Measurements from ENCODE around the gene ADH1C. TPM values are rescaled to one million over a fixed set of nuclear protein-coding genes. Genes with fewer than 3 reads are reported as not detected.
"Not testable (repeated sequence)": the region's sequence is repeated elsewhere in the genome, so short reads cannot be mapped to it uniquely, and the experiment has no call there.

Gene ADH1C
- total and polyA plus RNA-seq, 4 experiments from 2014 or later: not detected

GRCh38 chr4:99357948-99358347 is 5.4 kb upstream of the ADH1C start:
- H3K36me3 Mint-ChIP-seq: peaks cover 0 to 2% of the 10 kb centered on the region in 2 donors
- CTCF ChIA-PET (ENCODE audit: partially characterized antibody): no interaction called here
- intact Hi-C loops (cut with micrococcal nuclease): no loop called here
- Histone ChIP-seq H3K27ac (ENCODE audit: low read depth, low read length) (no peak overlapping the region), H3K4me3 (ENCODE audit: low read length in 2 of 2) (no peak overlapping the region), H3K9me3 (ENCODE audit: control insufficient read depth in 1 of 2, low read length in 2 of 2) (peaks cover 0 to 3% of the 10 kb centered on the region in 2 donors), H3K36me3 (ENCODE audit: insufficient read depth, low read length) (no peaks in the 10 kb centered on the region), H3K4me1 (ENCODE audit: insufficient read depth, low read length) (no peaks in the 10 kb centered on the region), H3K27me3 (ENCODE audit: insufficient read depth, low read length) (no peaks in the 10 kb centered on the region)
- H3K4me3 Mint-ChIP-seq: no peak overlapping the region
- peaks cover 4 to 5% of the 10 kb centered on the region in 2 donors for H3K27me3 Mint-ChIP-seq
- H3K27ac Mint-ChIP-seq: no peak overlapping the region
- no peak for DNase-seq
- H3K9me3 Mint-ChIP-seq: peaks cover 0 to 15% (median 5%) of the 10 kb centered on the region in 8 donors
- H3K4me1 Mint-ChIP-seq: peaks cover 0 to 3% (median 0%) of the 10 kb centered on the region in 4 donors
- POLR2A ChIA-PET (ENCODE audit: partially characterized antibody): no interaction called here

DNA sequence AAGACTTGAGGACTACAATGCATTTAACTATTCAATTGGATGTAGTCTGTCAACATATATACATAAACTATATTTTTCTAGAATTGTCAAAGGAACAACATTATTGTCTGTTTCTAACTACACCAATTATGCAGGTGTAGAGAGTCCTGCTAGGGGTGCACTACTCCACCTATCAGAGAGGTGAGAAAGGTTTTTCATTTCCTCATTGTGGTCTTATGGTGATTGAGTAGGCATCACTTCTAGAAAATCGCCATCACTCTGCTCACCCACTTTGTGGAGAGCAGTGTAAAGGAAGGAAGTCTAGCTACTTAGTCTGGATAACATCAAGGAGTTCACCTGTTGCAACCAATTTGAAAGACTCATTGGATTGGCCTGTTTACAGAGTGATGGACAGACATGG is 4.4 kb upstream of the ADH1C start:
- no peaks in the 10 kb centered on the region for H3K36me3 ChIP-seq (ENCODE audit: insufficient read depth, low read length)
- H3K9me3 ChIP-seq (ENCODE audit: control insufficient read depth in 1 of 2, low read length in 2 of 2): peaks cover 0 to 3% of the 10 kb centered on the region in 2 donors
- peaks cover 0 to 15% (median 5%) of the 10 kb centered on the region in 8 donors for H3K9me3 Mint-ChIP-seq
- intact Hi-C loops (cut with micrococcal nuclease): no loop called here
- no peak for DNase-seq
- H3K27ac Mint-ChIP-seq: no peak overlapping the region
- H3K27ac ChIP-seq (ENCODE audit: low read depth, low read length): no peak overlapping the region
- no peak overlapping the region for H3K4me3 Mint-ChIP-seq
- H3K4me1 Mint-ChIP-seq: peaks cover 0 to 2% (median 0%) of the 10 kb centered on the region in 4 donors
- ChIA-PET CTCF (ENCODE audit: partially characterized antibody) (no interaction called here), POLR2A (ENCODE audit: partially characterized antibody) (no interaction called here)
- no peaks in the 10 kb centered on the region for H3K27me3 ChIP-seq (ENCODE audit: insufficient read depth, low read length)
- H3K4me1 ChIP-seq (ENCODE audit: insufficient read depth, low read length): no peaks in the 10 kb centered on the region
- H3K27me3 Mint-ChIP-seq: peaks cover 5 to 9% of the 10 kb centered on the region in 2 donors
- H3K4me3 ChIP-seq (ENCODE audit: low read length in 2 of 2): no peak overlapping the region
- peaks cover 0 to 2% of the 10 kb centered on the region in 2 donors for H3K36me3 Mint-ChIP-seq

DNA sequence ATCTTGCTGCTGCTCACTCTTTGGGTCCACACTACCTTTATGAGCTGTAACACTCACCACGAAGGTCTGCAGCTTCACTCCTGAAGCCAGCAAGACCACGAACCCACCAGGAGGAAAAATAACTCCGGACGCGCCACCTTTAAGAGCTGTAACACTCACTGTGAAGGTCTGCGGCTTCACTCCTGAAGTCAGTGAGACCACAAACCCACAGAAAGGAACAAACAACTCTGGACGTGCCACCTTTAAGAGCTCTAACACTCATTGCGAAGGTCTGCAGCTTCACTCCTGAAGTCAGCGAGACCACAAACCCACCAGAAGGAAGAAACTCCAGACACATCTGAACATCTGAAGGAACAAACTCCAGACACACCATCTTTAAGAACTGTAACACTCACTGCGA is 3.6 kb upstream of the ADH1C start:
- H3K27ac Mint-ChIP-seq; H3K4me3 Mint-ChIP-seq; H3K27ac ChIP-seq (ENCODE audit: low read depth, low read length); H3K9me3 ChIP-seq (ENCODE audit: control insufficient read depth in 1 of 2, low read length in 2 of 2); H3K4me1 ChIP-seq (ENCODE audit: insufficient read depth, low read length); H3K36me3 Mint-ChIP-seq; POLR2A ChIA-PET (ENCODE audit: partially characterized antibody); H3K4me3 ChIP-seq (ENCODE audit: low read length in 2 of 2); DNase-seq; H3K27me3 ChIP-seq (ENCODE audit: insufficient read depth, low read length); H3K4me1 Mint-ChIP-seq; intact Hi-C loops (cut with micrococcal nuclease); H3K36me3 ChIP-seq (ENCODE audit: insufficient read depth, low read length); CTCF ChIA-PET (ENCODE audit: partially characterized antibody); H3K27me3 Mint-ChIP-seq: not testable (repeated sequence)
- H3K9me3 Mint-ChIP-seq: peaks cover 0 to 15% (median 5%) of the 10 kb centered on the region in 8 donors

GRCh38 chr4:99351487-99351886 is 1.1 kb downstream of the ADH1C start:
- H3K27ac Mint-ChIP-seq: no peak overlapping the region
- no peaks in the 10 kb centered on the region for H3K36me3 ChIP-seq (ENCODE audit: insufficient read depth, low read length)
- peaks cover 0 to 2% (median 0%) of the 10 kb centered on the region in 4 donors for H3K4me1 Mint-ChIP-seq
- CTCF ChIA-PET (ENCODE audit: partially characterized antibody): no interaction called here
- no peak for DNase-seq
- H3K27me3 ChIP-seq (ENCODE audit: insufficient read depth, low read length): no peaks in the 10 kb centered on the region
- intact Hi-C loops (cut with micrococcal nuclease): no loop called here
- H3K27ac ChIP-seq (ENCODE audit: low read depth, low read length): no peak overlapping the region
- peaks cover 7 to 8% of the 10 kb centered on the region in 2 donors for H3K27me3 Mint-ChIP-seq
- H3K36me3 Mint-ChIP-seq: peaks cover 0 to 2% of the 10 kb centered on the region in 2 donors
- no peaks in the 10 kb centered on the region for H3K4me1 ChIP-seq (ENCODE audit: insufficient read depth, low read length)
- H3K4me3 ChIP-seq (ENCODE audit: low read length in 2 of 2): no peak overlapping the region
- H3K4me3 Mint-ChIP-seq: no peak overlapping the region
- POLR2A ChIA-PET (ENCODE audit: partially characterized antibody): no interaction called here
- H3K9me3 Mint-ChIP-seq: peaks cover 2 to 15% (median 5%) of the 10 kb centered on the region in 8 donors
- H3K9me3 ChIP-seq (ENCODE audit: control insufficient read depth in 1 of 2, low read length in 2 of 2): peaks cover 0 to 3% of the 10 kb centered on the region in 2 donors

DNA sequence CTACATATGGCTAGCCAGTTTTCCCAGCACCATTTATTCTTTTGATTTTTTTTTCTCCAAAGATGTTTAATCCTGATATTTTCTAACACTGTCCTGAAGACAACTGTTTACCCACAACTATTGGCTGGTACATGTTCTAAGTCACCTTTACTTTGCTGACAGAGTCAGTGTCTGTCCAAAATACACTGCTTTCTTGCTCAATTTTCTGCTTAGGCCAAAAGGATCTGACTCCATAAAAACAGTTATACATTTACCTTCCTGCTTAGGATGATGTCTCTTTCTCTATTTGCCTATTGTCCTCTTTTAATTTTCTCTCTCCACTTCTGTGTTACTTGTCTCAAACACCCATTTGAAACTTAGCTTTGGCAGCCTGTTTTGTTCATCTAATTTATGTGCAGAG is 3.2 kb downstream of the ADH1C start:
- ChIA-PET POLR2A (ENCODE audit: partially characterized antibody) (no interaction called here), CTCF (ENCODE audit: partially characterized antibody) (no interaction called here)
- peaks cover 0 to 4% (median 2%) of the 10 kb centered on the region in 8 donors for H3K9me3 Mint-ChIP-seq
- H3K27ac Mint-ChIP-seq: no peak overlapping the region
- Histone ChIP-seq H3K9me3 (ENCODE audit: control insufficient read depth in 1 of 2, low read length in 2 of 2) (peaks cover 0 to 3% of the 10 kb centered on the region in 2 donors), H3K36me3 (ENCODE audit: insufficient read depth, low read length) (no peaks in the 10 kb centered on the region), H3K4me1 (ENCODE audit: insufficient read depth, low read length) (no peaks in the 10 kb centered on the region), H3K27me3 (ENCODE audit: insufficient read depth, low read length) (no peaks in the 10 kb centered on the region), H3K4me3 (ENCODE audit: low read length in 2 of 2) (no peak overlapping the region), H3K27ac (ENCODE audit: low read depth, low read length) (no peak overlapping the region)
- intact Hi-C loops (cut with micrococcal nuclease): no loop called here
- no peak overlapping the region for H3K4me3 Mint-ChIP-seq
- peaks cover 0 to 2% (median 0%) of the 10 kb centered on the region in 4 donors for H3K4me1 Mint-ChIP-seq
- peaks cover 4 to 5% of the 10 kb centered on the region in 2 donors for H3K27me3 Mint-ChIP-seq
- H3K36me3 Mint-ChIP-seq: no peaks in the 10 kb centered on the region
- no peak for DNase-seq

DNA sequence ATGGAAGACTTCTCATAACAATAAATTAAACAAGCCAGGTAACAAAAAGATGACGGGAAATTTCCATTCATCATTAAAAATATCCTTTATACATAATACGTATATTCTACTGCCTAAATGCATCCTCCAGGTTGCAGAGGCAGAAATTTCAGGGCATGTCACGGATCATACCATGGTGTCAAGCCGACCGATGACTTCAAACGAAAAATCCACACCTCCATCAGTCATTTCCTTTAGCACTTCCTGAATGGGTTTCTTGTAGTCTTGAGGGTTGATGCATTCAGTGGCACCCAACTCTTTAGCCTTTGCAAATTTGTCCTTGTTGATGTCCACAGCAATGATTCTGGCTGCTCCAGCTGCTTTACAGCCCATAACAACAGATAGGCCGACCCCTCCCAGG is 9.9 kb downstream of the ADH1C start:
- H3K4me1 Mint-ChIP-seq; H3K27me3 Mint-ChIP-seq; H3K4me3 ChIP-seq (ENCODE audit: low read length in 2 of 2); H3K27me3 ChIP-seq (ENCODE audit: insufficient read depth, low read length); H3K27ac Mint-ChIP-seq; H3K9me3 ChIP-seq (ENCODE audit: control insufficient read depth in 1 of 2, low read length in 2 of 2); H3K4me3 Mint-ChIP-seq; H3K4me1 ChIP-seq (ENCODE audit: insufficient read depth, low read length); intact Hi-C loops (cut with micrococcal nuclease); DNase-seq; H3K27ac ChIP-seq (ENCODE audit: low read depth, low read length); POLR2A ChIA-PET (ENCODE audit: partially characterized antibody); H3K36me3 ChIP-seq (ENCODE audit: insufficient read depth, low read length); H3K9me3 Mint-ChIP-seq; CTCF ChIA-PET (ENCODE audit: partially characterized antibody); H3K36me3 Mint-ChIP-seq: not testable (repeated sequence)

GRCh38 chr4:99341426-99341825 is 11.1 kb downstream of the ADH1C start:
- H3K36me3 ChIP-seq (ENCODE audit: insufficient read depth, low read length): no peaks in the 10 kb centered on the region
- DNase-seq: no peak
- Mint-ChIP-seq H3K27ac (no peak overlapping the region), H3K36me3 (no peaks in the 10 kb centered on the region), H3K4me1 (no peaks in the 10 kb centered on the region), H3K27me3 (peaks cover 0 to 6% of the 10 kb centered on the region in 2 donors), H3K4me3 (no peak overlapping the region), H3K9me3 (no peaks in the 10 kb centered on the region)
- no peak overlapping the region for H3K27ac ChIP-seq (ENCODE audit: low read depth, low read length)
- intact Hi-C loops (cut with micrococcal nuclease): no loop called here
- no peaks in the 10 kb centered on the region for H3K9me3 ChIP-seq (ENCODE audit: control insufficient read depth in 1 of 2, low read length in 2 of 2)
- no peak overlapping the region for H3K4me3 ChIP-seq (ENCODE audit: low read length in 2 of 2)
- ChIA-PET CTCF (ENCODE audit: partially characterized antibody) (no interaction called here), POLR2A (ENCODE audit: partially characterized antibody) (no interaction called here)
- H3K4me1 ChIP-seq (ENCODE audit: insufficient read depth, low read length): no peaks in the 10 kb centered on the region
- no peaks in the 10 kb centered on the region for H3K27me3 ChIP-seq (ENCODE audit: insufficient read depth, low read length)

GRCh38 chr4:99339172-99339571 is 13.4 kb downstream of the ADH1C start:
- H3K27ac ChIP-seq (ENCODE audit: low read depth, low read length): no peak overlapping the region
- no peaks in the 10 kb centered on the region for H3K9me3 Mint-ChIP-seq
- H3K27ac Mint-ChIP-seq: no peak overlapping the region
- peaks cover 6 to 9% of the 10 kb centered on the region in 2 donors for H3K27me3 Mint-ChIP-seq
- intact Hi-C loops (cut with micrococcal nuclease): no loop called here
- ChIA-PET CTCF (ENCODE audit: partially characterized antibody) (no interaction called here), POLR2A (ENCODE audit: partially characterized antibody) (no interaction called here)
- H3K9me3 ChIP-seq (ENCODE audit: control insufficient read depth in 1 of 2, low read length in 2 of 2): no peaks in the 10 kb centered on the region
- H3K4me1 Mint-ChIP-seq: no peaks in the 10 kb centered on the region
- H3K4me3 ChIP-seq (ENCODE audit: low read length in 2 of 2): no peak overlapping the region
- H3K27me3 ChIP-seq (ENCODE audit: insufficient read depth, low read length): no peaks in the 10 kb centered on the region
- no peaks in the 10 kb centered on the region for H3K36me3 Mint-ChIP-seq
- H3K4me1 ChIP-seq (ENCODE audit: insufficient read depth, low read length): no peaks in the 10 kb centered on the region
- no peak for DNase-seq
- H3K4me3 Mint-ChIP-seq: no peak overlapping the region
- no peaks in the 10 kb centered on the region for H3K36me3 ChIP-seq (ENCODE audit: insufficient read depth, low read length)
